B cell (primary cell): ENCODE results near the gene UGT1A7. TPM values are rescaled to one million over a fixed set of nuclear protein-coding genes. Genes with fewer than 3 reads are reported as not detected.

ENCODE experiments used
- ATAC-seq: fragments of 200-7000 bp; cut with Tn5 transposase; one replicate; pipeline ENCODE4 v1.10.0; 2021; ENCODE audit warnings: low read depth, mild to moderate bottlenecking, moderate number of reproducible peaks, moderate library complexity
- CTCF ChIA-PET: fragments of 350-600 bp; sonication (Branson Sonifier 250); formaldehyde crosslinking; loops from one replicate; lab custom pipeline; 2021; ENCODE audit warnings: antibody characterized with exemption, inconsistent platforms; lab: Charles Lee
- POLR2A ChIA-PET: fragments of 350-600 bp; sonication (Branson Sonifier 250); formaldehyde crosslinking; loops from one replicate; lab custom pipeline; 2021; ENCODE audit warnings: antibody characterized with exemption; lab: Charles Lee
- DNase-seq: peaks from one replicate; pipeline ENCODE4 v3.0.0; 2013
- H2AFZ ChIP-seq: 2 replicates; pipeline ENCODE4 v1.6.1; 2012; ENCODE audit warnings: mild to moderate bottlenecking, low read depth, low read length; ENCODE audit not compliant: insufficient read depth, poor library complexity, severe bottlenecking
- H3K27ac ChIP-seq, 2 donors: 1 replicate in 1 of 2; 2 replicates in 1 of 2; pipeline ENCODE4 v1.5.1; 2012 to 2013; ENCODE audit warnings: low read length in 2 of 2, mild to moderate bottlenecking in 2 of 2, moderate library complexity in 1 of 2
- H3K27me3 ChIP-seq, 4 experiments: fragments of 200-600 bp in 1 of 4; sonication (generic) in 1 of 4; replicated peaks in 1 of 4; 1 replicate in 2 of 4; 2 replicates in 2 of 4; pipeline versions ENCODE4 v1.6.1 to v1.7.0; 2013 to 2016; ENCODE audit warnings: low read length in 3 of 4, mild to moderate bottlenecking in 2 of 4, mixed read lengths in 1 of 4, moderate library complexity in 1 of 4; ENCODE audit not compliant: insufficient read depth in 4 of 4, control insufficient read depth in 3 of 4; ENCODE audit errors: control extremely low read depth in 1 of 4
- H3K36me3 ChIP-seq, 2 experiments: replicated peaks in 1 of 2; 1 replicate in 1 of 2; 2 replicates in 1 of 2; pipeline versions ENCODE4 v1.6.1 to v1.7.1; 2013; ENCODE audit warnings: low read length in 1 of 2; ENCODE audit not compliant: insufficient read depth in 2 of 2, control insufficient read depth in 1 of 2; ENCODE audit errors: control extremely low read depth in 1 of 2, extremely low read depth in 1 of 2
- H3K4me1 ChIP-seq, 2 donors: fragments of 200-600 bp in 1 of 2; sonication (generic) in 1 of 2; 1 replicate in 1 of 2; 2 replicates in 1 of 2; pipeline versions ENCODE4 v1.5.1 to v1.6.1; 2013 to 2017; ENCODE audit warnings: low read length in 2 of 2; ENCODE audit not compliant: control insufficient read depth in 2 of 2, insufficient read depth in 2 of 2
- H3K4me2 ChIP-seq: replicated peaks from 2 replicates; pipeline ENCODE3; 2012; ENCODE audit warnings: mild to moderate bottlenecking, low read depth, low read length; ENCODE audit not compliant: poor library complexity, severe bottlenecking
- H3K4me3 ChIP-seq, 5 experiments: fragments of 200-600 bp in 1 of 5; sonication (generic) in 1 of 5; 1 replicate in 3 of 5; 2 replicates in 2 of 5; pipeline versions ENCODE4 v1.5.1 to v1.7.0; 2011 to 2016; ENCODE audit warnings: low read length in 4 of 5, mild to moderate bottlenecking in 4 of 5, low read depth in 2 of 5, control low read depth in 1 of 5, moderate library complexity in 1 of 5; ENCODE audit not compliant: insufficient read depth in 1 of 5; ENCODE audit errors: control extremely low read depth in 1 of 5, extremely low read depth in 1 of 5
- H3K79me2 ChIP-seq: fragments of 200-600 bp; sonication (generic); one replicate; pipeline ENCODE4 v1.6.0; 2016; ENCODE audit warnings: low read length; ENCODE audit not compliant: control insufficient read depth, insufficient read depth
- H3K9ac ChIP-seq: fragments of 200-600 bp; sonication (generic); 2 replicates; pipeline ENCODE4 v1.6.1; 2017; ENCODE audit warnings: mild to moderate bottlenecking, low read length, moderate library complexity
- H3K9me3 ChIP-seq, 3 donors: one replicate each; pipeline versions ENCODE4 v1.6.1 to v1.7.1; 2013; ENCODE audit warnings: low read length in 2 of 3; ENCODE audit not compliant: control insufficient read depth in 2 of 3, insufficient read depth in 1 of 3; ENCODE audit errors: control extremely low read depth in 1 of 3
- H4K20me1 ChIP-seq: 2 replicates; pipeline ENCODE4 v1.6.0; 2012; ENCODE audit warnings: mild to moderate bottlenecking, low read length; ENCODE audit not compliant: insufficient read depth, control insufficient read depth, poor library complexity, severe bottlenecking
- H3K27ac Mint-ChIP-seq: one replicate; pipeline ENCODE4 v1.8.0; 2021; ENCODE audit warnings: mixed read lengths
- H3K27me3 Mint-ChIP-seq: one replicate; pipeline ENCODE4 v1.8.0; 2021; ENCODE audit warnings: mixed read lengths
- H3K4me1 Mint-ChIP-seq: one replicate; pipeline ENCODE4 v1.8.0; 2021; ENCODE audit warnings: mixed read lengths
- H3K4me3 Mint-ChIP-seq: one replicate; pipeline ENCODE4 v1.8.0; 2021; ENCODE audit warnings: mixed read lengths
- H3K9me3 Mint-ChIP-seq: one replicate; pipeline ENCODE4 v1.8.0; 2022; ENCODE audit warnings: mixed read lengths; ENCODE audit not compliant: insufficient read depth
- EZH2 ChIP-seq: IDR thresholded peaks from 2 replicates; pipeline ENCODE4 v1.6.1; 2012; ENCODE audit warnings: borderline replicate concordance, low read depth, mild to moderate bottlenecking, moderate library complexity, low read length; ENCODE audit not compliant: insufficient read depth, poor library complexity, severe bottlenecking
- WGBS: methylation state at CpG from one replicate; pipeline ENCODE4 v1.1.5; 2013; ENCODE audit warnings: missing lambda C conversion rate; ENCODE audit not compliant: insufficient coverage; 5-methylcytosine and 5-hydroxymethylcytosine counted together
- intact Hi-C: fragments of 100-400 bp; cut with micrococcal nuclease; formaldehyde crosslinking; loops from one replicate; pipeline ENCODE4 v1.10.0; 2022
- polyA plus RNA-seq: library from polyadenylated mRNA; depleted of rRNA; stranded (reverse); fragments of >200 nt; gene quantifications from 2 replicates; pipeline ENCODE4 v1.2.3, GENCODE V29; 2012
- total RNA-seq, 2 donors: library from RNA; stranded (reverse); fragments of 120-200 nt in 1 of 2; gene quantifications; 1 replicate in 1 of 2; 2 replicates in 1 of 2; pipeline versions ENCODE4 v1.2.3 to v1.2.4, GENCODE V29; 2013 to 2022
- TF ChIP-seq, protein P1 (sequence below): fragments of 200-600 bp; IDR thresholded peaks from one replicate; pipeline ENCODE4 v1.8.0; 2022; ENCODE audit warnings: antibody characterized with exemption, mild to moderate bottlenecking

The UGT1A7 gene
- total and polyA plus RNA-seq, 2 donors (not counting 1 experiment from before 2014, with no cell fraction given), result not detected

- TF ChIP-seq, protein P1, sequence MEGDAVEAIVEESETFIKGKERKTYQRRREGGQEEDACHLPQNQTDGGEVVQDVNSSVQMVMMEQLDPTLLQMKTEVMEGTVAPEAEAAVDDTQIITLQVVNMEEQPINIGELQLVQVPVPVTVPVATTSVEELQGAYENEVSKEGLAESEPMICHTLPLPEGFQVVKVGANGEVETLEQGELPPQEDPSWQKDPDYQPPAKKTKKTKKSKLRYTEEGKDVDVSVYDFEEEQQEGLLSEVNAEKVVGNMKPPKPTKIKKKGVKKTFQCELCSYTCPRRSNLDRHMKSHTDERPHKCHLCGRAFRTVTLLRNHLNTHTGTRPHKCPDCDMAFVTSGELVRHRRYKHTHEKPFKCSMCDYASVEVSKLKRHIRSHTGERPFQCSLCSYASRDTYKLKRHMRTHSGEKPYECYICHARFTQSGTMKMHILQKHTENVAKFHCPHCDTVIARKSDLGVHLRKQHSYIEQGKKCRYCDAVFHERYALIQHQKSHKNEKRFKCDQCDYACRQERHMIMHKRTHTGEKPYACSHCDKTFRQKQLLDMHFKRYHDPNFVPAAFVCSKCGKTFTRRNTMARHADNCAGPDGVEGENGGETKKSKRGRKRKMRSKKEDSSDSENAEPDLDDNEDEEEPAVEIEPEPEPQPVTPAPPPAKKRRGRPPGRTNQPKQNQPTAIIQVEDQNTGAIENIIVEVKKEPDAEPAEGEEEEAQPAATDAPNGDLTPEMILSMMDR, result no peak
- no peak for TF ChIP-seq EZH2
- no peaks in the 10 kb centered on the region for H3K79me2 ChIP-seq
- peaks cover 16% of the 10 kb centered on the region for H3K27me3 Mint-ChIP-seq
- H3K4me3 ChIP-seq, result no peak overlapping the region
- no peaks in the 10 kb centered on the region for H3K36me3 ChIP-seq
- no peak overlapping the region for H3K4me3 Mint-ChIP-seq
- DNase-seq, result no peak
- no peaks in the 10 kb centered on the region for H3K27me3 ChIP-seq
- no peak overlapping the region for H3K27ac ChIP-seq
- no peak overlapping the region for H3K4me2 ChIP-seq
- intact Hi-C loops, result no loop called here
- H3K9me3 ChIP-seq, result peaks cover 0 to 7% (median 0%) of the 10 kb centered on the region in 3 donors
- H2AFZ ChIP-seq, result no peak overlapping the region
- ChIA-PET POLR2A (no interaction called here), CTCF (no interaction called here)
- H3K27ac Mint-ChIP-seq, result no peak overlapping the region
- no peaks in the 10 kb centered on the region for H4K20me1 ChIP-seq
- H3K4me1 ChIP-seq, result no peaks in the 10 kb centered on the region
- H3K9me3 Mint-ChIP-seq, result no peaks in the 10 kb centered on the region
- no peak for ATAC-seq
- no peaks in the 10 kb centered on the region for H3K4me1 Mint-ChIP-seq
- WGBS, result 100% methylated on average over 1 of the region's 7 CpGs
- no peak overlapping the region for H3K9ac ChIP-seq
These were observed 74.9 kb downstream of the UGT1A7 start for GRCh38 chr2:233756429-233757081.

DNA sequence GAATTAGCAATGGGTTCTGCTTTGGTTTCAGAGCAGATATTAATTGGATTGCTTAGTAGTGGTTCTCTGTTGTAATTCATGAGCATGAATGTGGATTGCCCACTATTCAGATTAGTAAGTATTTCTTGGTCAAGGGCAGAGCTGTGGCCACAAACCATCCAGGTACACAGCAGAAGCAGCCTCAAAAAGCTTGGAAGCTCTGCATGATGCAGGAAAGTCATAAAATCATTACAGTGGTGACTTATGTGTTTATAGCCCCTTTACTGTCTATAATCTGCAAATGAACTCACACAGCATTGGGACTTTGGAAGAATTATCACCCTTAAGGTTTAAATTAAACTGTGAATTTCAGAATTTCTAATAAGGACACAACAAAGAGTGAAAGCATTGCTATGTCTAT lies 76.4 kb downstream of the UGT1A7 start:
- Histone ChIP-seq H3K27ac (no peak overlapping the region), H2AFZ (no peak overlapping the region), H3K4me1 (no peaks in the 10 kb centered on the region), H3K4me2 (no peak overlapping the region), H4K20me1 (no peaks in the 10 kb centered on the region), H3K79me2 (no peaks in the 10 kb centered on the region), H3K9ac (no peak overlapping the region), H3K27me3 (no peaks in the 10 kb centered on the region), H3K9me3 (peaks cover 0 to 7% (median 0%) of the 10 kb centered on the region in 3 donors), H3K4me3 (no peak overlapping the region), H3K36me3 (no peaks in the 10 kb centered on the region)
- ChIA-PET CTCF (no interaction called here), POLR2A (no interaction called here)
- DNase-seq, result no peak
- peaks cover 20% of the 10 kb centered on the region for H3K27me3 Mint-ChIP-seq
- intact Hi-C loops, result no loop called here
- H3K4me1 Mint-ChIP-seq, result no peaks in the 10 kb centered on the region
- no peak for ATAC-seq
- no peak for TF ChIP-seq EZH2
- no peak overlapping the region for H3K27ac Mint-ChIP-seq
- H3K9me3 Mint-ChIP-seq, result no peaks in the 10 kb centered on the region
- H3K4me3 Mint-ChIP-seq, result no peak overlapping the region
